Fibroblast of villous mesenchyme (primary cell): ENCODE results near the gene ANKH. TPM values are rescaled to one million over a fixed set of nuclear protein-coding genes. Genes with fewer than 3 reads are reported as not detected.

Source experiments
- DNase-seq: peaks from one replicate; pipeline ENCODE4 v3.0.0-alpha.2; 2010; ENCODE audit warnings: low read depth
- H3K4me3 ChIP-seq: 2 replicates; pipeline ENCODE4 v1.5.1; 2011; ENCODE audit warnings: low read depth, mild to moderate bottlenecking, low read length
- CTCF ChIP-seq: IDR thresholded peaks from 2 replicates; pipeline ENCODE4 v1.5.1; 2012; ENCODE audit warnings: low read depth, mild to moderate bottlenecking, low read length; ENCODE audit not compliant: insufficient read depth
- total RNA-seq: library from RNA; depleted of rRNA; stranded (reverse); fragments of >200 nt; gene quantifications from 2 replicates; pipeline ENCODE4 v1.2.3, GENCODE V29; 2012

The ANKH gene
- total RNA-seq, 1 donor = 8.2 TPM

GRCh38 chr5:14681236-14681752 lies 190.3 kb downstream of the ANKH start:
- no peak for DNase-seq
- no peak overlapping the region for H3K4me3 ChIP-seq
- TF ChIP-seq CTCF = no peak

GRCh38 chr5:14679595-14679994 lies 192.0 kb downstream of the ANKH start:
- no peak for DNase-seq
- no peak overlapping the region for H3K4me3 ChIP-seq
- no peak for TF ChIP-seq CTCF

GRCh38 chr5:14678773-14679334 lies 192.7 kb downstream of the ANKH start:
- TF ChIP-seq CTCF = no peak
- no peak for DNase-seq

GRCh38 chr5:14676320-14676719 lies 195.3 kb downstream of the ANKH start:
- peak overlapping the region; percentile 26 for H3K4me3 ChIP-seq
- DNase-seq = peak; percentile 70
- no peak for TF ChIP-seq CTCF

More at GRCh38 chr5:14678773-14679334, 192.7 kb downstream of the ANKH start:
- no peak overlapping the region for H3K4me3 ChIP-seq

GRCh38 chr5:14675865-14676300 lies 195.7 kb downstream of the ANKH start:
- DNase-seq = peak; percentile 54
- no peak for TF ChIP-seq CTCF
- peak overlapping the region; percentile 26 for H3K4me3 ChIP-seq

GRCh38 chr5:14674983-14675854 lies 196.4 kb downstream of the ANKH start:
- no peak for DNase-seq
- TF ChIP-seq CTCF = no peak
- no peak overlapping the region for H3K4me3 ChIP-seq
